Stimulated activated CD4-positive, alpha-beta T cell treated with anti-CD3 and anti-CD28 coated beads, Interleukin-15, amount 100 ng/mL, for 48 hours (primary cell): ENCODE measurements around the gene STAT6.

Experiments
- DNase-seq, 2 donors: peaks; one replicate each; pipeline ENCODE4 v3.0.0-alpha.2; 2020; ENCODE audit warnings: low read depth in 2 of 2

STAT6 gene

DNA sequence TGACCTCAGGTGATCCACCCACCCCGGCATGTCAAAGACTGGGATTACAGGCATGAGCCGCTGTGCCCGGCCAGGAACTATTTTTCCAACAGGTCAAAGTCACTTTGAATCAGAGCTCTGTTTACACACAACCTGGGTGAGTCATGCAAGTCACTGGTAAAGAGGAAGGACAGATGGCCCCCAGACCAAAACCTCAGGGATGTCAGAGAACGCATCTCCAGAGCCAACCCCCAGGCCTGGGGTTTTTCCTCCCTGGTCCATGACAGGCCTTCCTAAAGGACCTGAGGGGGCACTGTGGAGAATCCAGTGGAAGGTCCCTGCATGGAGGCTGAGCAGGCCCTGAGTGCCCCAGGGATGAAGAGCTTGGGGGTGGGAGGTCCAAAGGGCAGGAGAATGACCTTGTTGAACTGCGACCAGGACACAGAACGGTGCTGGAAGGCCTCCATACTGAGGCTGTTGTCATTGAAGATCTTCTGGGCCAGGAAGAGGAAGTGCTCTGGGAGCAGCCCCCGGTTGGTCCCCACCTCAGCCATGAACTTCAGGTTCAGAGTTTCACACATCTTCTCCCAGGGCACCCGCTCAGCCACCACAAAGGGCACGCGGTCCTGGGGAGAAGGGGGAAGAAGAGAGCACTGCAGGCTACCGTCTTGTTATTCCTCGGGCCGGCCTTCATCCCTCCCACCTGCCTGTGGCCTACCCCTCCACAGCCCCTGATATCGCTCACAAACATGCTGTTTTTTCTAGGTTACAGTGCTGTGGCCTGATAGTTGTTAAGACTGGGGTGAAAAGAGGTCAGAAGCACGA is 9.1 kb downstream of the STAT6 start:
- DNase-seq, result no peak

DNA sequence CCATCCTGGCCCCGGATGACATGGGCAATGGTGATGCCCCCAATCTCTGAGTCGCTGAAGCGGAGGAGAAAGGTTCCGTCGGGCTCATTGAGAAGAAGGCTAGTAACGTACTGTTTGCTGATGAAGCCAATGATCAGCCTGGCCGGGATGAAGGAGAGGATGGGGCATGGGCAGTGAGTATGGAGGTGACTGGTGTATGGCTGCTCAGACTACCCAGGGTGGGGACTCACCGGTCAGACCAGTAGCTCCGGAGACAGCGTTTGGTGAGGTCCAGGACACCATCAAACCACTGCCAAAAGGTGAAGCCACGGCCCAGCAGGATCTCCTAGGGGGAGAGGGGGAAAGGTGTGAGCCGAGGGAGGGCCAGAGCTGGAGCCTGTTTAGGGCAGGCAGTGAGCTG is 11.4 kb downstream of the STAT6 start:
- no peak for DNase-seq

DNA sequence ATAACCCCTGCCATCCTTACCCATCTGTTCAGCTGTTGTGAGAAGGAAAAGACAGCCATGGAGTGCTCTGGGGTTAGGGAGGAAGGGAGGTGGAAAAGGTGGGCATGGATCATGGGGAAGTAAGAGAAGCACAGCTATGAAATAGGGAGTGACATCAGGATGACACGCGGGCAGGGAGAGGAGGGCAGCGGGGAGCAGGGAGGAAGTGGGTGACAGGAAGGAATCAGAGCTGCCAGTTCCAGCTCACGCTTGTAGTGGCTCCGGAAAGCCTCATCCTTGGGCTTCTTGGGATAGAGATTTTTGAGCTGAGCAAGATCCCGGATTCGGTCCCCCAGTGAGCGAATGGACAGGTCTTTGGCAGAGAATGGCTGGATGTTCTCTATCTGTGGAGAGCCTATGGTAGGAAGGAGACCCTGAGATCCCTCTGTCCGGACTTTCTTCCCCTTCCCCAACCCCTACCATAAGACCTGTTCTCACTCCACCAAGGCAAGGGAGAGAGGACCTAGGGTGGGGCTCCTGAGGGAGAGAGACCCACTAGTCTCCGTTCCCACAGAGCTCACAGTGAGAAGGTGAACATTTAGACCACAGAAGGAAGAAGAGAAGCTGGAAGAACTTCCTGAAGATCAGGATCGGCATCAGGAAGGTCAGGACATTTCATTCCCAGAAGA is 12.0 kb downstream of the STAT6 start:
- no peak for DNase-seq

DNA sequence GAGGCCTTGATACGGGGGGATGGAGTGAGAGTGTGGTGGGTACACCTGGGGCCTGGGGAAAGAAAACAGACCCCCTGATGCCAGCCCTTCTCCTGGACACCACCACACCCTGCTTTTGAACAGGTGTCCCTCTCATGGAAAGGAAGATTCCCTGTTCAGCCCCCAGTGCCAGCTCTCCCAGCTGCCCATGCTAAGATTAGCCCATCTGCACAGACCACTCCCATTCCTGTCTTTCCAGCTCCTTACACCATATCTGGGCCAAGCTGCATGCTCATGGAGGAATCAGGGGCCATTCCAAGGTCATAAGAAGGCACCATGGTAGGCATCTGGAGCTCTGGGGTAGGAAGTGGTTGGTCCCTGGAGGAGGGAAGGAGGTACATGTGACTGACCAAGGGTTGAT is 12.6 kb downstream of the STAT6 start:
- DNase-seq, result no peak

DNA sequence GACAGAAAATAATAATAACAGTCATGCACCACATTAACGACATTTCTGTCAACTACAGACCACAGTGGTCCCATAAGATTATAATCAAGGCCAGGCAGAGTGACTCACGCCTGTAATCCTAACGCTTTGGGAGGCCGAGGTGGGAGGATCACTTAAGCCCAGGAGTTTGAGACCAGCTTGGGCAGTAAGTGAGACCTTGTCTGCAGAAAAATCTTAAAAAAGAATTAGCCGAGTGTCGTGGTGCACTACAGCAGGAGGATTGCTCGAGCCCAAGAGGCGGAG is 13.7 kb downstream of the STAT6 start:
- DNase-seq, result no peak

DNA sequence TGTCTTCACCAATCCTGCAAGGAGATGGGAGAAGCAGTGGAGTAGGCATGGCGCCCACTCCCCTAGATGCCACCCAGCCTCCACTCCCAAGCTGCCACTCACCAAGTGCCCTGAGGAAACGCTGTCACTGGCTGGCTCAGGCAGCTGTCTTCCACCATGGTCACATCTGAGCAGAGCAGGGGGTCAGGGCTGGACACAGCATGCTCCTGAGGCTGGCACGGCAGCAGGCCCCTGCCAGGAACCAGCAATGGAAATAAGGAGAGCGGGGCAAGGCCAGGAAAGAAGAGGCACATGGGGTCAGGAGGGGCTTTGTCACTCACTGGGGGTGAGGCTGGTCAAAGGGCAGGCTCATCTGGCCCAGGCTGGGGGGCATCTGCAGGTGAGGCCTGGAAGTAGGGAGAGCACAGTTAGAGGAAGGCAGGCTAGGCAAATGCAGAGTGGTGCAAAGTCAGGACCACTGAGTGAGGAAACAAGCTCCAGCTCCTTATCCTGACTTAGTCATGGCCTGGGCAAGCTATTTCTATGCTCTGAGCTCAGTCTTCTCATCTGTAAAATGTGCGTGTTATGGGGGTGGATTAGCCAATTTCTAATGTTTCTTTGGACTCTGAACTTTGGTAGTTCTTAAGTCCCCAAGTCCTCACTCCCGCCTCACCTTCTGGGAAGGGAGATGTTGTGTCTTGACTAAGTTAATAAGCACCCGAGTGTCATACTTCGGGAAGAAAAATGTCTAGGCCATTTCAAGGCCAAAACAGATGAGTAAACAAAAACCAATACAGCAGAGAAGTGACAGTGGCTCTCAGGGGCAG is 14.2 kb downstream of the STAT6 start:
- no peak for DNase-seq

DNA sequence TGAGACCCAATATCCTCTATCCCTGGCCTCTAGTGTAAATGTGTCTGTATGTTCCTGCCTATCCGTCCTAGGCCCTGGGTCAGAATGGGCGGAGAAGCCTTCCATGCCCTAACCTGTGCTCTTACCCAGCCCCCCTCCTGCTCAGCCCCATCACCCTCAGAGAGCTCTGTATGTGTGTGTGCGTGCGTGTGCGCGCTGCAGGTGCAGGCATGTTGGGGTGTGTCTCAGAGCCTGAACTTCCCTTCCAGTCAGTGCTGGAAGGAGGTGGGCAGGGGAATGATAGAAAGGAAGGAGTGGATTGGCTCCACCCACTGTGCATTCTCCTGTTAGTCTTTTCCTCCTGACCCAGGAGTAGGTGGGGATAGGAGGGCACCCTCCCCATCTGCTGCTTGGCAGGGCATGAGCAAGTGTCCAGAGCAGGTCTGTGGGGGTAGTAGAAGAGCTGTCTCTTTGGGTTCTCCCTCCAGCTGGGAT is 15.0 kb downstream of the STAT6 start:
- no peak for DNase-seq

DNA sequence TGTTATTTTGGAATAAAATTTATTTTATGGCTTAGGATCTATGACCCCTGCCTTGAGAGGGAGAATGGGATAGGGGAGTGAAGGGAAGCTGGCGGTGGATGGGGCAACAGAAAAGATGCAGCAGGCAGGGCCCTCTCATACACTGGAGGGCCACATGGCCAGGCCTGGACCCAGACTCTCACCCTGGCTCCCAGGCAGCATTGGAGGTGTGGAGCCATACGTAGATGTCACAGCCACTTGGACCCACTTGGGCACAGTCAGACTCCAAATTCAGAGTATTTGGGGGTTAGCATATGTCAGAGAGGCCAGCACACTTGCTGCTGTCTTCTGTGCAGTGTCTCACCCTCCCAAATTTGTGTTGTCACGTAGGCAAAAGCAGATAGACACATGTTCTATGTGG is 15.7 kb downstream of the STAT6 start:
- no peak for DNase-seq

DNA sequence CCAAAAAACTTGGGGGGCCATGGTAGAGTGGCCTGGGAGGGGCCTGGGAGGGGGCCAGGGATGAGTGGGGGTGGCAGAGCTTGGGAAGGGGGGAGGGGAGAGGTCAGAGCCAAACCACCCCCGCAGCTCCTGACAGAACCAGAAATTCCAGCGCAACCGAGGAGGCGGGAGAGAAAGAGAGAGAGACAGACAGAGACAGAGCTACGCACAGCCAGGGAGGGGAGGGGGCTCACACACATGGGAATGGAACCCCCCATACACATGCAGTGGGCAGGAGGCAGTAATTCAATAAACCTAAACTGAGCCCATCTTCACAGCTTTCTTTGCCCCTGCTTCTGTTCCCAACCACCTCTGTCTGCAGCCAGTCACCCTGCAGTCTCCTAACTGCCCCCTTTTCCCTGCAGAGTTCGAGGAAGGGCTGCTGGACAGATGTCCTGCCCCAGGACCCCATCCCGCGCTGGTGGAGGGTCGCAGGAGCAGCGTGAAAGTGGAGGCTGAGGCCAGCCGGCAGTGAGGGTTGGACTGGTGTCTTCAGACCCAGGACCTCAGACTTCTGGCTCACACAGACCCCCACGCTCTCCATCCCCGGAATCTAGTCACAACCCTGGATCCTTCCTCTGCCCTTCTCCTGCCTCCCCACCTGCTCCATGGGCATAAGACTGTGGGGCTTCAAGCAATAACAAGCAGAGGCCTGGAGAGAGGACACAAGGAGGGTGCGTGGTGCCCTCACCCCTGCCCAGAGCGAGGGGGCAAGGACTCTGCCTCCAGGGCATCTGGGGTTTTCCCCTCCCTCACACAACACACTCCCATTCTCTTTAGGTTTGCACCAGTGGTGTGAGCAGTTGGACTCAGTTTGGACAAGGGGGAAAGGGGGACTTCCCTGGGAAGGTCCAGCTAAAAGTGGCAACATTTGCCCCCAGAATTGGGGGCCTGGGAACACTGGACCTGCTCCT is 16.7 kb downstream of the STAT6 start:
- no peak for DNase-seq

DNA sequence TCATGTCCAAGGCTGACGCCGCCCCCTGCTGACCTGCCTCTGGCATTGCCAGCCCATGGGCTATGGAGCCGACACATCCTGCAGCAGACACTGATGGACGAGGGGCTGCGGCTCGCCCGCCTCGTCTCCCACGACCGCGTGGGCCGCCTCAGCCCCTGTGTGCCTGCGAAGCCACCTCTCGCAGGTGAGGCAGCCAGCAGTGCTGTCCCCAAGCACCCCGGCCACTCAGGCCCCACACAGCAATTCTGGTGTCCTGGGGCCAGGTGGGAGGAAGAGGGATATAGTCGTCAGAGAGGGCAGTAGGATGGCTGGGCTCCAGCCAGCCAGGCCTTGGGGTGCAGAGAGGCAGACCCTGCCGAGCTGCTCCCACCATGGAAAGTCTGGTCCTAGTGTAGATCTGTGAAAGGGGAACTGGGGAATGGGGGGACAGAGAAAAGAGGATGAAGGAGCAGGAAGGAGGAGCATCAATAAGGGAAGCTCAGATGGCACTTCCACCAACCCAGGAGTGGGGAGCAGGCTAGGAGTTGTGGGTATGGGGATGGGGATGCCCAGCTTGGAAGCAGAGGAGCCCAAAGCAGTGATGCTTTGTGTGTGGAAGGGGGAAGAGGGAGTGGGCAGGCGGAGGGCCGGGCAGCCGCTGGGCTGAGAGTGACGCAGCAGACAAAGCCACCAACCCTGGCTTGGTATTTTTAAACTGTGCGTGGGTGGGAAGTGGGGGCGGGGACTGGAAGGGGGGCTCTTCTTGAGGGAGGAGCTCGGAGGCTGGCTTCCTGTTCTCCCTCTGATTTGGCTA is 17.6 kb downstream of the STAT6 start:
- DNase-seq, result peak; percentile 43 to 72

DNA sequence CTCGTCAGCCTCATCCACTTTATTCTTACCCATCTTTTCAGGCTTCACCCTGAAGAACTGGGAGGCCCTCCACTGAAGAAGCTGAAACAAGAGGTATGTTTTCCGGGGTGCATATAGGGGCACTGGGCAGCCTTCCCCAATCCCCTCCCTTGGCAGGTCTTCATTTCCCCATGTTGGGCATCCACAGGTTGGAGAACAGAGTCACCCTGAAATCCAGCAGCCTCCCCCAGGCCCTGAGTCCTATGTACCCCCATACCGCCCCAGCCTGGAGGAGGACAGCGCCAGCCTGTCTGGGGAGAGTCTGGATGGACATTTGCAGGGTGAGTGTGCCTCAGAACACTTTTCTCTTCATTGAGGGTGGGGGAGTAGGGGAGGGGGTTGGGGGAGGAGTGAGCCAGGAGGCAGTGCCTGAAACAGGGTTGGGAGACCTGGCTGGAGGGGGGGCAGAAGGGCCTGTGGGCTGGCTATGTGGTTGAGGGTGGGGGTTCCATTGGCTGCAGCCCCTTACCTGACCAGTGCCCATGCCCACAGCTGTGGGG is 18.2 kb downstream of the STAT6 start:
- no peak for DNase-seq

DNA sequence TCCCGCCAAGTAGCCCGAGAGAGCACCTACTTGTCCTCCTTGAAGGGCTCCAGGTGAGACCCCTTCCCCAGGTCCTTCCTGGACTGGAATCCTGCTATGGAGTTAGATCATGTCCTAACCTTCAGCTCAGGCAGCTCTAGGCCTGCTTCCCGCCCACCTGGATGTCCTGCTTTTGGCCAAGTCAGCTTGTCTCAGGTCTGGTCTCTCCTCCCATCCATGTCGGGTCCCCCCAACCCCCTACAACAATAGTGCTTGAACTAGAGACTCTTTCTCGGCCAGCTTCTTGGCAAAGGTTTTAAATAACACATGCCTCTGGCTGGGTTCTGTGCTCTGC is 18.7 kb downstream of the STAT6 start:
- no peak for DNase-seq

DNA sequence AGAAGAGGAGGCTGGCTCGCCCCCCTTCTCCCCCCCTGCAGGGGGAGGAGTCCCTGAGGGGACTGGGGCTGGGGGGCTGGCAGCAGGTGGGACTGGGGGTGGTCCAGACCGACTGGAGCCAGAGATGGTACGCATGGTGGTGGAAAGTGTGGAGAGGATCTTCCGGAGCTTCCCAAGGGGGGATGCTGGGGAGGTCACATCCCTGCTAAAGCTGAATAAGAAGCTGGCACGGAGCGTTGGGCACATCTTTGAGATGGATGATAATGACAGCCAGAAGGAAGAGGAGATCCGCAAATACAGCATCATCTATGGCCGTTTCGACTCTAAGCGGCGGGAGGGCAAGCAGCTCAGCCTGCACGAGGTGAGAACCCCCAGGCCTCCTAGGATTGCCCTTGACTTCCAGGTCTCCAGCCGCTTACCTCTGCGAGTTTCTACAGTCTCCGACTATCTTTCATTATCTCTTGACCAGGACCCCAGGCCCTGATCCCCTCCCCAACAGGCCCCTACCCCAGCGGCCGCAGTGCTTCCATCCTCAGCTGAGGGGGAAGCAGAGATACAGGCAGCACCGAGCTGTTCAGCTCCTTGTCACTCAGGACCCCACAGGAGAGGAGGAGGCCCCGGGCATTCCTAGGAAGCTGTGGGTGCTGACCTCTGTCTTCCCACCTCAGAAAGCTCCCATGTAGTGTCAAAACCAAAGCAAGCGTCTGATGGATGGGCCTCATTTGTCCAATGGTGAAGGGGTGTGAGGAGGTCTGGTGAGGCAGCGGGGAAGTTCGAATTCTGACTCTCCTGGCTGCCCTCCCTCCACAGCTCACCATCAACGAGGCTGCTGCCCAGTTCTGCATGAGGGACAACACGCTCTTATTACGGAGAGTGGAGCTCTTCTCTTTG is 19.3 kb downstream of the STAT6 start:
- no peak for DNase-seq

DNA sequence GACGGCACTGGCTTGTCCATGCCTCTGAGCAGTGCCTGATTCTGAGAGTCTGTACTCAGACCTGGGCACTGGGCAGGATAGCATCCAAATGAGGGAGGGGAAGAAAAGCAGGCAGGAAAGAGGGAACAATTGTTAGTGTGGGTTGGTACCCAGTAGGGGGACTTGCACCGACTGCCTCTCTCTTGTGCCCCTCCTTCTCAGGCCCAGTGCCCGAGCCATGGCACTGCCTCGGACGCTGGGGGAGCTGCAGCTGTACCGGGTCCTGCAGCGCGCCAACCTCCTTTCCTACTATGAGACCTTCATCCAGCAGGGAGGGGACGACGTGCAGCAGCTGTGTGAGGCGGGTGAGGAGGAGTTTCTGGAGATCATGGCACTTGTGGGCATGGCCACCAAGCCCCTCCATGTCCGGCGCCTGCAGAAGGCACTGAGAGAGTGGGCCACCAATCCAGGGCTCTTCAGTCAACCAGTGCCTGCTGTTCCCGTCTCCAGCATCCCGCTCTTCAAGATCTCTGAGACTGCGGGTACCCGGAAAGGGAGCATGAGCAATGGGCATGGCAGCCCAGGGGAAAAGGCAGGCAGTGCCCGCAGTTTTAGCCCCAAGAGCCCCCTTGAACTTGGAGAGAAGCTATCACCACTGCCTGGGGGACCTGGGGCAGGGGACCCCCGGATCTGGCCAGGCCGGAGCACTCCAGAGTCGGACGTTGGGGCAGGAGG is 20.1 kb downstream of the STAT6 start:
- DNase-seq, result no peak

DNA sequence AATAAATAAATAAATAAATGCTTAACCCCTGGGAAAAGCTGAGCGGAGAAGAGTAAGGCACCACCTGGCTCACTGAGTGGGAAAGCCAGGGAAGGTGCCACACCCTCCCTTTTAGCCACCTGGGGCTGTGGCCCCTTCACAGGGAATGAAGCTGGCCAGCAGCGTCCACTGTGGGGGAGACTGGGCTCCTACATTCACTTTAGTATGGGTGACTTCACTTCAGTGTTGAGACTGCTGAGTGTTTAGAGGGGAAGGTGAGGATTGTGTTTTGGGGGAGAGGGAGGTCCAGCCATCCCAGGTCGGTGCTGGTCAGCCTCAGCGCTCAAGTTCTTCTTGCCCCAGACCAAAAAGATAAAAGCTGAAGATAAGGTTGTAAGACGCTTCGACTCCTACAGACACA is 20.7 kb downstream of the STAT6 start:
- no peak for DNase-seq

DNA sequence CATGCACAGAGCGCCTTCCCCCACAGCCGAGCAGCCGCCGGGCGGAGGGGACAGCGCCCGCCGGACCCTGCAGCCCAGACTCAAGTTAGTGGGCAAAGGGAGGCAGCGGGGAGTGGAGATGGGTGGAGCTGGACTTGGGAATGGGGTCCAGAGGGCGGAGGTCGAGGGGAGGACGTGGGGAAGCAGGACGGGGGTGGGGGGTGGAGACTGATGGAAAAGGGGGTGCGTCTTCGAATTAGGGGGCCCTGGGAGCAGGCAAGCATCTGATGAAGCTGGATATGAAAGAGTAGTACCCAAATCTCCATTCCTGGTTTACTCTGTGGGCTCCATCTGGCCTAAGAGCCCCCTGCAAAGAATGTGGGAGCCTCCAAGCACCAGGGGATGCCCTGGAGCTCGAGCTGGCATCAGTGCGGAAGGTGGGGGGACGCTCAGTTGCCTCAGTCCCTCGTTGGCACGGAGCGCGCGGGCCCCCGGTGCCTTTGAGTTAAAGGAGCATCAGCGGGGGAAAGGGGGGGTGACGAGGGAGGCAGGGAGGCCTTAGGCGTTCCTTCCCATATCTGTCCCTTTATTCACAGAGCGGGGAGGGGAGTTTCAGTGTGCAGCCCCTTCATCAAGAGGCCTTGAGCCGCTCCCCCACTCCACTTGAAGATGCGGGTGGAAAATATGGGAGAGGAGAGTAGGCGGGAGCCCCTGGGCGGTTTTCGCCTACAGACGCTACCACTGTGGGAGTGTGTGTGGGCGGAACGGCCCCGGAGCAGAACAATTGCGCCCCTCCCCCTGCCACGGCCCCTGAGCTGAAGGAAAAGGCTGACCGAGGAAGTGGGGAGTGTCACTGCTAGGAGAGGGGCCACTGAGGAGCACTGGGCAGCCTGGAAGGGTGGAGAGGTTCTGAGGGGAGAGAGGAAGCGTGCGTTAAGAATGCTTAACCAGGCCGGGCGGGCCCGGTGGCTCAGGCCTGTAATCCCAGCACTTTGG is 21.6 kb downstream of the STAT6 start:
- no peak for DNase-seq

DNA sequence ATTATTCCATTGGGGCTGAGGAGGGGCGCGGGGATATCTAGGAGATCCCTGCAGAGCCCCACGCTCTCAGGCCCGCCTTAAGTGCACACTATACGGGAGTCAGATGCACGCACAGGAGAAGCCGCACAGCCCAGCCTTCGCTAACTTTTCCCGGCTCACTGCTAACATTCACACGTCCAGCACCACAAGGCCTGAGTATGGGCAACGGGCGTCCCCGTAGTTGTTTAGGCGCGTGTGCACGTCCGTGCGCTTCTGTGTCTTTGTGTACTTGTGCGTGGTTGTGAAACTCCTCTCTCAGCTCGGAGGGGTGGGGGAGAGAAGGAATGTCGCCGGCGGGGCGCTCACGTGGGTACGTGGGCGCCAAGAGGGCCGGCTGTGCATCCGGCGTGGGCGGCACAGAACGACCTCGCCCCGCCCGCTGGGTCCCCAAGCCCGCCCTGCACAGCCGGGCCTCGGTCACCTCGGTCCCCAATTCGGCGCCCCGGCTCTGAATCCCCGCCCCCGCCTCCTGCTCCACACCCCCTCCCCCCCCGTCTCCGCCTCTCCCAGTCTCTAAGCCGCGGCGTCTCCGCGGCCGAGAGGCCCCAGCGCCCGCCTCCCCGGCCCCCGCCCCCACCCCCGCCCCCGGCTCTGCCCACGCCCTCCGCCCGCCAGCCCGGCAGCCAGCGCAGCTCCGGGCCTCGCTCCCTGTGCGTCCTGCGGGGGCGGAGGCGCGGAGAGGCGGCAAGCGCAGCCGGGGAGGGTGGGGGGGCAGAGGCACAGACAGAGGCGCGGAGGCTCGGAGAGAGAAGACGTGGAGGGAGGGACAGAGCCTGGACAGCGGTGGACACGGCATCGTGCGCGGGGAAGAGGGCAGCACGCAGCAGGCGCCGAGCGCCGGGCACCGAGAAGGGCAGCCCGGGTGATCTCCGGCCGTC is 22.6 kb downstream of the STAT6 start, which contains the start of gene NAB2:
NAB2 (plus strand) TSS at position 761 of the 917 bp plus-strand sequence. CDS start 158 bp downstream, outside the sequence.
- DNase-seq, result peak; percentile 83 to 85
